Motor neuron (in vitro differentiated cells): ENCODE measurements around the gene MPV17L2. TPM values are rescaled to one million over a fixed set of nuclear protein-coding genes. Genes with fewer than 3 reads are reported as not detected.

ENCODE experiments used
- total RNA-seq, 8 experiments: library from RNA; unstranded; fragments of 300-600 nt; gene quantifications; 2 replicates each; pipeline versions ENCODE4 v1.2.3 to v1.2.4, GENCODE V29; 2022

The MPV17L2 gene
- total RNA-seq, 8 experiments from 2014 or later, result 6.6 to 22.9 (median 11.1) TPM

Other genes starting within 250 kb of the MPV17L2 start
- 10 to 100 TPM in 4 of 8 experiments, 1 to 10 TPM in 1, under 1 TPM in 3; 0.10 to 22.3 (median 8.8) TPM for gene KCNN1, start 226.1 kb upstream of the MPV17L2 start, total RNA-seq
- 10 to 100 TPM in 2 of 8 experiments, 1 to 10 TPM in 5, under 1 TPM in 1; 0.79 to 18.2 (median 5.4) TPM for gene ARRDC2, start 185.0 kb upstream of the MPV17L2 start, total RNA-seq
- gene IL12RB1, start 106.3 kb upstream of the MPV17L2 start, total RNA-seq, result 1 to 10 TPM in 1 of 8 experiments, under 1 TPM in 5, not detected in 2; 0.05 to 1.2 (median 0.23) TPM
- gene MAST3, start 95.4 kb upstream of the MPV17L2 start, total RNA-seq, result 10 to 100 TPM in 1 of 8 experiments, 1 to 10 TPM in 7; 3.3 to 11.7 (median 5.8) TPM
- gene PIK3R2, start 40.1 kb upstream of the MPV17L2 start, total RNA-seq, result 10 to 100 TPM; 15.6 to 62.6 (median 27.4) TPM
- gene IFI30, start 19.4 kb upstream of the MPV17L2 start, total RNA-seq, result 100 to 1,000 TPM in 1 of 8 experiments, 10 to 100 TPM in 2, 1 to 10 TPM in 3, under 1 TPM in 2; 0.09 to 163 (median 3.1) TPM
- gene RAB3A, start 10.8 kb downstream of the MPV17L2 start, total RNA-seq, result 100 to 1,000 TPM in 1 of 8 experiments, 10 to 100 TPM in 6, 1 to 10 TPM in 1; 2.7 to 142 (median 32.3) TPM
- 1 to 10 TPM; 1.3 to 4.3 (median 2.5) TPM for gene PDE4C, start 33.2 kb downstream of the MPV17L2 start, total RNA-seq
- gene IQCN, start 81.2 kb downstream of the MPV17L2 start, total RNA-seq, result 1 to 10 TPM in 6 of 8 experiments, under 1 TPM in 2; 0.38 to 2.8 (median 1.7) TPM
- gene JUND, start 88.4 kb downstream of the MPV17L2 start, total RNA-seq, result 100 to 1,000 TPM in 3 of 8 experiments, 10 to 100 TPM in 5; 37.8 to 197 (median 98.2) TPM
- 100 to 1,000 TPM in 7 of 8 experiments, 10 to 100 TPM in 1; 87.3 to 240 (median 151) TPM for gene LSM4, start 129.9 kb downstream of the MPV17L2 start, total RNA-seq
- gene PGPEP1, start 147.4 kb downstream of the MPV17L2 start, total RNA-seq, result 10 to 100 TPM in 7 of 8 experiments, 1 to 10 TPM in 1; 8.2 to 42.8 (median 17.1) TPM
- 100 to 1,000 TPM in 2 of 8 experiments, 10 to 100 TPM in 6; 14.0 to 784 (median 60.0) TPM for gene GDF15, start 192.9 kb downstream of the MPV17L2 start, total RNA-seq
- 1 to 10 TPM in 2 of 8 experiments, under 1 TPM in 6; 0.14 to 2.1 (median 0.47) TPM for gene LRRC25, start 204.4 kb downstream of the MPV17L2 start, total RNA-seq
- 100 to 1,000 TPM in 1 of 8 experiments, 10 to 100 TPM in 7; 60.2 to 155 (median 70.1) TPM for gene SSBP4, start 226.2 kb downstream of the MPV17L2 start, total RNA-seq
- 100 to 1,000 TPM in 3 of 8 experiments, 10 to 100 TPM in 4, 1 to 10 TPM in 1; 7.2 to 157 (median 86.2) TPM for gene ISYNA1, start 244.9 kb downstream of the MPV17L2 start, total RNA-seq